Muscle layer of duodenum (tissue), 2 donors: ENCODE data around the gene AQP1.

ENCODE experiments used
- H3K27ac ChIP-seq: one replicate; pipeline ENCODE4 v1.7.0; 2013; ENCODE audit warnings: mild to moderate bottlenecking, low read length
- H3K27me3 ChIP-seq: one replicate; pipeline ENCODE4 v1.7.0; 2013; ENCODE audit warnings: low read depth, mild to moderate bottlenecking, control low read depth, low read length
- H3K36me3 ChIP-seq, 2 donors: one replicate each; pipeline ENCODE4 v1.7.0; 2013; ENCODE audit warnings: low read length in 2 of 2, control low read depth in 1 of 2, mild to moderate bottlenecking in 1 of 2; ENCODE audit not compliant: insufficient read depth in 2 of 2, control insufficient read depth in 1 of 2
- H3K4me1 ChIP-seq, 2 donors: one replicate each; pipeline ENCODE4 v1.7.0; 2013; ENCODE audit warnings: low read length in 2 of 2, mild to moderate bottlenecking in 2 of 2, control low read depth in 1 of 2, moderate library complexity in 1 of 2; ENCODE audit not compliant: insufficient read depth in 2 of 2, control insufficient read depth in 1 of 2
- H3K4me3 ChIP-seq, 2 donors: one replicate each; pipeline ENCODE4 v1.7.0; 2013; ENCODE audit warnings: low read length in 2 of 2, low read depth in 1 of 2, mild to moderate bottlenecking in 1 of 2
- H3K9me3 ChIP-seq, 2 donors: one replicate each; pipeline ENCODE4 v1.7.0; 2013; ENCODE audit warnings: low read length in 2 of 2, control low read depth in 1 of 2, mild to moderate bottlenecking in 1 of 2; ENCODE audit not compliant: control insufficient read depth in 1 of 2
- donor health status: healthy.

AQP1 gene

DNA sequence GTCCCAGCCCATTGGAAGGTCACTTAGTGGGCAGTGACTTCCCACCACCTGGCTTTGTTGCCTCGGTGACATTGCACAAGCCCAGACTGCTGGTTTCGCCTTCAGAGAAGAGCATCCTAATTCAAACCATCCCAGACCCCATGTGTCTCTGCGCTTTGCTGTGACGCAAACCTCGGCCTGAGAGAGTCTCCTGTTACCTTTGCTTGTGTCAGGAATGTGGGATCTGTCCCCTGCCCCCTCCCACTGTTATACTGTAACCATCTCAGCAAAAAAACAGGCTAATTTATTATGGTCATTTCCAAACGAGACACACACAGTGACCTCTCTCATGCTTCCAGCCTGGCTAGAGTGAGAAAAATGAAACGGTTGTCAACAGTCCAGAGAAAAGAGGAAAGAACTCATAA is 25.0 kb upstream of the AQP1 start:
- H3K4me1 ChIP-seq = peaks cover 0 to 22% of the 10 kb centered on the region in 2 donors
- no peak overlapping the region for H3K27ac ChIP-seq
- H3K4me3 ChIP-seq = no peak overlapping the region
- H3K27me3 ChIP-seq = no peaks in the 10 kb centered on the region
- no peaks in the 10 kb centered on the region for H3K9me3 ChIP-seq
- peaks cover 0 to 10% of the 10 kb centered on the region in 2 donors for H3K36me3 ChIP-seq

DNA sequence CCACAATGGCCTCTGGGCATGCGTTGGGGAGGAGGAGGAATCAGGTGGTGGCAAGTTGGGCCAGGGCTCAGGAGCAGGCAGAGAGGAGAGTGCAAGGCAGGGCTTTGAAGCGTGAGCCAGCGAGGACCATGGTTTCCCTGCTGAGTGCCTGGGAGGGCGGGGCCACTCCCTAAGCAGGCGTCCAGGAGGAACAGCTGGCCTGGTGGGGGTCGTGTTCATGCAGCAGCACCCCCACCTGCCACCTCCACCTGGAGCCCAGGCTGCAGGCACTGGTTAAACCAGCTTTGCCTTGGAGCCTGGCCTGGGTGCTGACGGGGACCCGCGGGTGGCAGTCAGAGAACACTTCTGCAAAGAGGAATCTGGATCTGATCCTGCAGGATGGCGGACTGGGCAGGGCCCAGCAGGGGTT is 24.2 kb upstream of the AQP1 start:
- H3K4me1 ChIP-seq = peaks cover 0 to 22% of the 10 kb centered on the region in 2 donors
- no peaks in the 10 kb centered on the region for H3K27me3 ChIP-seq
- peaks cover 0 to 18% of the 10 kb centered on the region in 2 donors for H3K36me3 ChIP-seq
- H3K9me3 ChIP-seq = no peaks in the 10 kb centered on the region
- H3K27ac ChIP-seq = no peak overlapping the region
- no peak overlapping the region for H3K4me3 ChIP-seq

DNA sequence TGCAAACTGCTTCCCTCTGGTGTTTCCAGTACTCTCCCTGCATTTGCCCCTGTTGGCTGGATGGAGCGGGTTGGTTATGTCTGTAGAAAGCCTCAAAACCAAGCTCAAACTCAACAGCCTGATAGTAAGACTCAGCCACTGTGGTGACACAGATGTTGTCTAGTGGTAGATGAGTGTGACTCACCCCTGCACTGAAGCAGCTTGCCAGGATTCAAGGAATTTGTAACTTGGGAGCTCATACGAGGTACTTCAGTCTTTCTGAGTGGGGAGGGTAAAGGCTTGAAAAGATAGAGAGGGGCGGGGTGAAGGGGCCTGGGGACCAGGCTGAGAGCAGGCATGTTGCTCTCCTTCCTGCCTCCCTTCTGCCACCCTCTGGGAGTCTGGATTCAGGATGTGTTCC is 22.9 kb upstream of the AQP1 start:
- Histone ChIP-seq H3K27ac (no peak overlapping the region), H3K4me1 (peaks cover 0 to 28% of the 10 kb centered on the region in 2 donors)

DNA sequence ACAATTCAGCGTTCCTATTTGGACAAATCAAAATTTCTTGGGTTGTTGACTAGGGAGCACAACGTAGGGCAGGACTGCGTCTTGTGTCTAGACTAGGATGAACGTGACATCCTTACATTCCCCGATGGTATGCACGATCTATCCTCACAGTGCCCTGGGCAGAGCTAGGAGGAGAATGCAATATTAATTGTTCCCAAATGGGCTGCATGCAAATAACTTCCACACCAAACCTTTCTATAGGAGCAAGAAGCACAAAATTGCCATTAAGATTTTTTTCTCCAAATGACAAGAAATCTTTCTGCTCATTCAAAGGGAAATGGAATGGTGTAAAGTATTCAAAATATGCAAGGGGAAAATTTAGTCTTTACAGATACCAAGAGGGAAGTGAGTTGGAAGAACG is 21.4 kb upstream of the AQP1 start:
- Histone ChIP-seq H3K4me1 (peaks cover 0 to 35% of the 10 kb centered on the region in 2 donors), H3K9me3 (no peaks in the 10 kb centered on the region), H3K27ac (no peak overlapping the region), H3K27me3 (no peaks in the 10 kb centered on the region), H3K36me3 (peaks cover 0 to 13% of the 10 kb centered on the region in 2 donors), H3K4me3 (no peak overlapping the region)

More for the DNA sequence above, 22.9 kb upstream of the AQP1 start:
- H3K36me3 ChIP-seq = peaks cover 0 to 19% of the 10 kb centered on the region in 2 donors
- H3K9me3 ChIP-seq = no peaks in the 10 kb centered on the region
- no peak overlapping the region for H3K4me3 ChIP-seq
- H3K27me3 ChIP-seq = no peaks in the 10 kb centered on the region

DNA sequence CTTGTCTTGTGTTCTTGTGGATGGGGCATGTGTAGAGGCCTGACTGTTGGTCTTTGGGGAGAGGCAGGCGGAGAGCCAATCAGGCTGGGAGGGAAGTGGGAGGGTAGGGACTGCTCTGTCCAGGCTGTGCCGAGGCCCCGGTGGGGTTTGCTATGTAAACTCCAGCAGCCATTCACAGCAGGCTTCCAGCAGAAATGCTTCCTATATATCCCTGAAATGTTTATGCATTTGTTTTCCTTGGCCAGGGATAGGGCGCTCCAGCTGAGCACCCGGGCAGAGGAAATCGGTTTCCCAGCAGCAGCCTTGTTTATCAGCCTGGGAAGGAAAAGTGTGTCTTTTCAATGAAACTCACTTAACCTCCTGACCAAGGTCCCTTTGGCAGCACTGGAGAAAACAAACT is 18.3 kb upstream of the AQP1 start:
- peaks cover 0 to 13% of the 10 kb centered on the region in 2 donors for H3K36me3 ChIP-seq
- no peaks in the 10 kb centered on the region for H3K9me3 ChIP-seq
- H3K27me3 ChIP-seq = no peaks in the 10 kb centered on the region
- no peak overlapping the region for H3K4me3 ChIP-seq
- no peak overlapping the region for H3K27ac ChIP-seq
- H3K4me1 ChIP-seq = peaks cover 0 to 31% of the 10 kb centered on the region in 2 donors

DNA sequence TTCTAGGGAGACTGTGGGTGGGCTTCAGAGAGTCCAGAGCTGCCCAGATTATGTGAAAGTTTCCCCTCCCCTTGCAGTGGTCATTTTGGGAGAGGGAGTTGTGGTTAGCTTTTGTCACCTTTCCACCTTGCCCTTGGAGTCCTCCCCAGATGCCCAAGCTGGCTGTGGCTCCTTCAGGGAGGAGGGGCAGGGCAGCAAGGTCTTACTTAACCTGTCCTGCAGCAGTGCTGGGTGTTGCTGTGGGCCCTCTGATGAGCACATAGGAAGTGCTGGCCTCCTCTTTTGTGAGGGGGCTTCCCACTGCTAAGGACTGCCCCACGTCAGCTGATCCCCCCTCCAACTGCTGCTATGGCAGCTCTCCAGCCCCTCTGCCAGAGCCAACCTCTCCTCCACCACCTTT is 17.6 kb upstream of the AQP1 start:
- H3K27ac ChIP-seq = no peak overlapping the region
- peaks cover 0 to 24% of the 10 kb centered on the region in 2 donors for H3K4me1 ChIP-seq
- no peaks in the 10 kb centered on the region for H3K9me3 ChIP-seq
- H3K27me3 ChIP-seq = no peaks in the 10 kb centered on the region
- H3K36me3 ChIP-seq = peaks cover 0 to 13% of the 10 kb centered on the region in 2 donors
- H3K4me3 ChIP-seq = no peak overlapping the region

DNA sequence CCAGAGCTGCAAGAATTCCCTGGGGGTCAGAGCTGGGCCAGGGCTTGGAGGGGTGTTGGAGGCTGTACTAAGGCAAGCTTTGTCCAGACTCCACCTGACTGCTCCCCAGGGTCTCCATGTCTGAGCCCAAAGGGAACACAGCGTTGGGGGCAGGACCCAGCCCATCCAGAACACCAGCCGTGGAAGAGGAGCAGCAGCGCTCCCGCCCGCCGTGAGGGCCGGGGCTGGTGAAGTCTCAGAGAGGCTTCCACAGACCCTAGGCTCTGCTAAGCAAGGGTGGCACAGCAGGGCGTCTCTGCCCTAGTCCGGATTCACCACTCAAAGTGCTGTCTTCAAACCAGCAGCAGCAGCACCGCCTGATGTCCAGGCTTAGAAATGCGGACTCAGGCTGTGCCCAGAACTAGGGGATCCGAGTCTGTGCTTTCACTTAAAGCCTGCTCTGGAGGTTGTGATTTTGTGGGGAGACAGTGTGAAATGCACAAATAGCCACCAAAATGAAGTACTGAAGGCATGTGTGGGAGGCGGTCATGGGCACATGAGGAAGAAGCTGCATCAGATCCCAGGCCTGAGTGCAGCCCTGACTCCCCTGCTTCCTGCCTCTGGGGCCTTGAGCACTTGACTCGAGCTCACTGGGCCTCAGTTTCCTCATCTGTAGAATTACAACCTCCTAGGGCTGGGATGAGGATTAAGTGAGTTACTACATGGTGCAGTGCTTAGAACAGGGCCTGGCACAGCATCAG is 16.6 kb upstream of the AQP1 start:
- H3K4me1 ChIP-seq = peaks cover 5 to 31% of the 10 kb centered on the region in 2 donors
- H3K36me3 ChIP-seq = peaks cover 0 to 13% of the 10 kb centered on the region in 2 donors

DNA sequence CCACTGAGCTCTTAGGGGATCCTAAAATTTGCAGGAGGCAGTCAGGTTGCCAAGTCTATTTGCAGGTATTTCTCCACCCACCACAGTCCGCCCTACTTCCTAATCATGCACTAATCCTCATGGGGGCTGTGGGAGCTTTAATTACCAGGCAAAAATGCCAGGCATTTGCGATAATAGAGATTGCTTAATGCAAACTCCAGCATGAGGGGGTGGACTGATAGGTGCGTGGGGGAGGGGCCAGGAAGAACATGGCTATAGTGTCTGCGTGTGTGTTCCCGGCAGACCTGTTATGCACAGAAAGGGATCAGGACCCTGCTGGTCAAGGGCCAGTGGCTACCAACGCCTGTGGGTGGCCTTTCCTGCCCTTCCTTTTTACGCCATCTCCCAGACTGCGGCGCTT is 15.6 kb upstream of the AQP1 start:
- Histone ChIP-seq H3K4me3 (no peak overlapping the region), H3K27me3 (no peaks in the 10 kb centered on the region), H3K9me3 (no peaks in the 10 kb centered on the region), H3K4me1 (peaks cover 5 to 33% of the 10 kb centered on the region in 2 donors), H3K36me3 (peaks cover 0 to 13% of the 10 kb centered on the region in 2 donors), H3K27ac (no peak overlapping the region)

More for the DNA sequence above, 16.6 kb upstream of the AQP1 start:
- Histone ChIP-seq H3K27me3 (no peaks in the 10 kb centered on the region), H3K9me3 (no peaks in the 10 kb centered on the region), H3K4me3 (no peak overlapping the region), H3K27ac (no peak overlapping the region)

DNA sequence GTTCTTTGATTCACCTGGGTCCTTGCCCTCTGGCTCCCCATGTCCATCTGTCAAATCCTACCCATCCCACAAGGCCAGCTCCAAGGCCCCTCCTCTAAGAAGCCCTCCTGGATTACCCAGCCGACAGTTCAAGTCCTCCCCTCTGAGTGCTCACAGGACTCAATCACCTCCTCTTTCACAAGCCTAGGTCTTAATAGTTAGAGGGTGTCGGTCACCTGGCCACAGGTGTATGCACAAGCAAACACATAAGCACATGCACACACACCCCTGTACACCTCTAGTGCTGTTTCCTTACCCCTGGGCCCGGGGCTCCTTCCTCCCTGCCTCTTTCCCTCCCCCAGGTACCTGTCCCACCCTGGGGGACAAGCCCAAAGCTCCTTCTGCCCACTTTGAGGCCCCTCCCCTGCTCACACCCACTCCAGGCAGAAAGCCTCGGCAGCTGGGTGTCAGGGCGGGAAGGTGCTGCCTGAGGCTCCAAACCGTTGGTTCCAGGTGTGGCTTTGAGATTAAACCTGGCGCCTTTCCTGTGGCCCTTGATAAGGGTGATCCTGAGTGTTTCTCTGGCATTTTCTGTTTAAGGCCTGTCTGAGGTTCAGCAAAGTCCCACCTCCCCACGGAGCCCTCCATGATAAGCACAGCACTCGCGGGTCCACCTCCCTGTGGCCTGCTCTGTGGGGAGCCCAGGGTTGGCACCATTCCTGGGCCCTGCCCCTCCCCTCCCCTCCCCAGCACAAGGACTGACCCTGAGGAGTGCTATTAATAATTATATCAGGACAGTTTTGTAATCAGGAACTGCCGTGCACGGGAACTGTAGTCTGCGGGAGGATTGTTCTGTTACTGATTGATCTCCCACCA is 14.6 kb upstream of the AQP1 start:
- Histone ChIP-seq H3K27ac (peak overlapping the region; percentile 51), H3K4me3 (no peak overlapping the region), H3K9me3 (no peaks in the 10 kb centered on the region), H3K36me3 (peaks cover 0 to 5% of the 10 kb centered on the region in 2 donors), H3K4me1 (peaks cover 5 to 33% of the 10 kb centered on the region in 2 donors), H3K27me3 (no peaks in the 10 kb centered on the region)

DNA sequence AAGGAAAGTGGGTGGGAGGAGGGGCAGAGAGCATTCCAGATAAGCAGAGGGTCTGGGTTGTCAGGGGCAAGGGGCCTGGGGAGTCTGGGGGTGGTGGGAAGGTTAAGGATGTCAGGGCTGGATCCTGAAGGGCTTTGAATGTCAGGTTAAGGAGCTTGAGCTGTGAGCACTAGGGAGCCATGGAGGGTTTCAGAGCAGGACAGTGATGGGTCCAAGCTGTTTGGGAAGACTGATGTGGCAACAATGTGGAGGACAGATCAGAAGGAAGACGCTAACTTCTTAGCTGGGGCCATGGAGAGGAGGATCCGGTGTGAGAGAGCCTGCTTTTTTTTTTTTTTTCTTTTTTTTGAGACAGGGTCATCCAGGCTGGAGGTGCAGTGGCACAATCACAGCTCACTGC is 13.9 kb upstream of the AQP1 start:
- Histone ChIP-seq H3K9me3 (no peaks in the 10 kb centered on the region), H3K4me3 (no peak overlapping the region), H3K36me3 (no peaks in the 10 kb centered on the region), H3K27me3 (no peaks in the 10 kb centered on the region), H3K27ac (no peak overlapping the region), H3K4me1 (peaks cover 5 to 33% of the 10 kb centered on the region in 2 donors)

DNA sequence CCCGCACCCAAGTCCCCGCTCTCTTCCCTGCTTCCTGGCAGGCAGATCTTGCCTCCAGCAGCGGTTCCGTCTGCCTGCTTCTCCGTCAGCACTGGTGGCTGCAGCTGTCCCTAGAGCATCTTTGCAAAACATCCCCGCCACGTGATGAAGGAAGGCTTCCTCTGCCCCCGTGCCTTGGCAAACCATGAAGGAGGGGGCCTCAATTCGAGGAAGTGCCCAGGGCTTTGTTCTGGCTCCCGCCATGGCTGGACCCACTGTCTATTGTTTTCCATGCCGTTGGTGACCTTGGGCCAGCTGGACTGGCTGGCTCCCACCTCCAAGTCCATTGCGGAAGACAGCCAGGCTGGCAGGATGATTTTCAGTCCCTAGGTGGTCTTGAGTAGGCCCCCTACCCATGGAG is 13.2 kb upstream of the AQP1 start:
- no peak overlapping the region for H3K4me3 ChIP-seq
- H3K4me1 ChIP-seq = peaks cover 5 to 28% of the 10 kb centered on the region in 2 donors
- no peaks in the 10 kb centered on the region for H3K36me3 ChIP-seq
- no peaks in the 10 kb centered on the region for H3K9me3 ChIP-seq
- H3K27ac ChIP-seq = no peak overlapping the region
- no peaks in the 10 kb centered on the region for H3K27me3 ChIP-seq
